Measurements from ENCODE around the gene ZGPAT. TPM values are rescaled to one million over a fixed set of nuclear protein-coding genes. Genes with fewer than 3 reads are reported as not detected.

The ZGPAT gene
- total and polyA plus RNA-seq, 2 of the 8 experiments (the other 6 are each of a cell fraction or from before 2014, with no cell fraction given), result 14.5 to 21.4 TPM

DNA sequence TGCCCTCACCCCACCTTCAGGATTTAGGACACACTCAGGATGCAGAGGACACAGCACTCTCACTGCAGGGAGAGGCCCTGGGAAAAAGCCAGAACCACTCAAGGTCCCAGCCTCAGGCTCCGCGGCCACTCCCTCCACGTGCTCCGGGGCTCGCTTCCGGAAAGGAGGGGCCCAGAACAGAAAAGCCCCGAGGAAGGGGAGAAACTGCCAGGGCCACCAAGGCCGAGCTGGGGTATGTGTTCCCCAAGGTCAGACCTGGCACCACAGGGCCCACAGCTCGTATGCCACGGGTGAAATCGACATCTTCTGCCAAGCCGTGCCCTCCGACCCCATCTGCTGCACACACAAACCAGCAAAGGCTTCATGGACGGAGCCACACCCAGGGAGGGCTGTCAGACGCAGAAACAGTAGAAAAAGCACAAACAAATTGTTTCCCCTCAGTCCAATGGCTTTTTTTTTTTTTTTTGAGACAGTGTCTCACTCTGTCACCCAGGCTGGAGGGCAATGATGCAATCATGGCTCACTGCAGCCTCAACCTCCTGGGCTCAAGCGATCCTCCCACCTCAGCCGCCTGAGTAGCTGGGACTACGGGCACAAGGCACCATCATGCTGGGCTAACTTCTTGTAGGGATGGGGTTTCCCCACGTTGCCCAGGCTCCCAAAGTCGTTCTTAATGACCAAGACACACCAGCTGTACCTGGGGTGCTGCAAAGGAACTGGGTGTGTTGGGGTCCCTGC, 65.1 kb downstream of the ZGPAT start:
- H3K27ac ChIP-seq (ENCODE audit: low read depth, low read length), result no peak overlapping the region
- H3K9me3 ChIP-seq (ENCODE audit: insufficient read depth in 2 of 2, low read depth in 1 of 2, low read length in 1 of 2), result peaks cover 0 to 3% of the 10 kb centered on the region in 2 experiments; a peak in 1 of 4 replicates
- no peak overlapping the region for H3K56ac ChIP-seq (replicated peaks; ENCODE audit: insufficient read length, low read depth, low read length)
- H4K91ac ChIP-seq (replicated peaks; ENCODE audit: insufficient read length, low read length), result no peak overlapping the region
- H3K79me1 ChIP-seq (ENCODE audit: low read depth, low read length), result peaks cover 9% of the 10 kb centered on the region
- H2BK120ac ChIP-seq (replicated peaks; ENCODE audit: low read depth, low read length), result no peak overlapping the region
- no peaks in the 10 kb centered on the region for H3K27me3 ChIP-seq (replicated peaks in 1 of 4; ENCODE audit: control insufficient read depth in 3 of 4, extremely low read depth in 1 of 4, insufficient read depth in 3 of 4, low read length in 3 of 4)
- peaks cover 4 to 8% of the 10 kb centered on the region in 2 experiments; a peak in 2 of 4 replicates for H3K79me2 ChIP-seq (ENCODE audit: control insufficient read depth in 1 of 2, insufficient read depth in 2 of 2, low read length in 2 of 2)
- H2BK20ac ChIP-seq (ENCODE audit: low read length), result no peak overlapping the region
- no peak overlapping the region for H3K4ac ChIP-seq (replicated peaks; ENCODE audit: insufficient read length, low read depth, low read length)
- no peak overlapping the region for H3K4me2 ChIP-seq (ENCODE audit: insufficient read depth in 1 of 2, low read depth in 2 of 2, low read length in 2 of 2)
- H3K9ac ChIP-seq (replicated peaks in 1 of 4; ENCODE audit: extremely low read depth in 1 of 4, low read depth in 3 of 4, low read length in 3 of 4), result no peak overlapping the region
- CTCF ChIA-PET (ENCODE audit: partially characterized antibody), result interaction anchor here (0.6 to 10.7 kb wide), 7 partner anchors 13 to 234 kb away, joined by 3 to 191 read pairs (median 3); partner anchors contain the start of gene TPD52L2
- WGBS, 2 experiments (ENCODE audit: extremely low coverage in 1 of 2, insufficient coverage in 1 of 2, insufficient read length in 1 of 2, insufficient replicate concordance in 2 of 2, low coverage in 1 of 2, low lambda C conversion rate in 2 of 2, missing lambda C conversion rate in 1 of 2), result 94% methylated on average over 15 of the region's 20 CpGs; no CpG with 5 or more reads in 1 of the 2 experiments
- no peak overlapping the region for H4K8ac ChIP-seq (ENCODE audit: extremely low read depth, insufficient read depth, low read length)
- no peak overlapping the region for H4K5ac ChIP-seq (ENCODE audit: insufficient read length, low read depth, low read length)
- no peak overlapping the region for H2AK5ac ChIP-seq (ENCODE audit: low read depth, low read length)
- no peak overlapping the region for H2BK15ac ChIP-seq (ENCODE audit: low read length)
- no peak overlapping the region for H3K14ac ChIP-seq (ENCODE audit: insufficient read length)
- peaks cover 3 to 12% of the 10 kb centered on the region in 2 experiments for H4K20me1 ChIP-seq (replicated peaks in 1 of 2; ENCODE audit: control insufficient read depth in 1 of 2, insufficient read depth in 2 of 2, low read length in 2 of 2)
- no peaks in the 10 kb centered on the region; a peak in 1 of 8 replicates for H3K36me3 ChIP-seq (ENCODE audit: control insufficient read depth in 2 of 4, insufficient read depth in 4 of 4, low read length in 3 of 4)
- no peak overlapping the region for H3K23ac ChIP-seq (ENCODE audit: insufficient read length)
- no peak overlapping the region for H2BK12ac ChIP-seq (ENCODE audit: low read depth, low read length)
- no peak overlapping the region for H2AFZ ChIP-seq (ENCODE audit: low read length)
- FAIRE-seq, result no peak
- no peak overlapping the region for H3K4me3 ChIP-seq (ENCODE audit: extremely low read depth in 1 of 4, insufficient read depth in 2 of 4, low read depth in 3 of 4, low read length in 4 of 4)
- H3K4me1 ChIP-seq (replicated peaks in 1 of 4; ENCODE audit: control insufficient read depth in 3 of 4, insufficient read depth in 4 of 4, low read length in 3 of 4), result peaks cover 0 to 9% (median 6%) of the 10 kb centered on the region in 4 experiments; a peak in 5 of 7 replicates
- no peak overlapping the region for H3K18ac ChIP-seq (ENCODE audit: extremely low read depth, low read length)
- H3K23me2 ChIP-seq (ENCODE audit: low read depth, low read length), result peaks cover 7% of the 10 kb centered on the region; the same call in 1 of the 2 replicates
- no peak overlapping the region; the same call in 1 of the 2 replicates for H2BK5ac ChIP-seq (ENCODE audit: low read depth, low read length)
- DNase-seq (ENCODE audit: low read depth in 1 of 2, low spot score in 2 of 2), result no peak
- POLR2A ChIA-PET (ENCODE audit: partially characterized antibody), result interaction anchor here (1.4 to 1.7 kb wide), 2 partner anchors 9 to 35 kb away, joined by 3 read pairs; no protein-coding TSS in a partner anchor
- TF ChIP-seq, protein P1, sequence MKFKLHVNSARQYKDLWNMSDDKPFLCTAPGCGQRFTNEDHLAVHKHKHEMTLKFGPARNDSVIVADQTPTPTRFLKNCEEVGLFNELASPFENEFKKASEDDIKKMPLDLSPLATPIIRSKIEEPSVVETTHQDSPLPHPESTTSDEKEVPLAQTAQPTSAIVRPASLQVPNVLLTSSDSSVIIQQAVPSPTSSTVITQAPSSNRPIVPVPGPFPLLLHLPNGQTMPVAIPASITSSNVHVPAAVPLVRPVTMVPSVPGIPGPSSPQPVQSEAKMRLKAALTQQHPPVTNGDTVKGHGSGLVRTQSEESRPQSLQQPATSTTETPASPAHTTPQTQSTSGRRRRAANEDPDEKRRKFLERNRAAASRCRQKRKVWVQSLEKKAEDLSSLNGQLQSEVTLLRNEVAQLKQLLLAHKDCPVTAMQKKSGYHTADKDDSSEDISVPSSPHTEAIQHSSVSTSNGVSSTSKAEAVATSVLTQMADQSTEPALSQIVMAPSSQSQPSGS (IDR thresholded peaks at IDR 0.05; ENCODE audit: low read length), result no peak
- TF ChIP-seq EZH2 (IDR thresholded peaks at IDR 0.05; ENCODE audit: low read depth, low read length, severe bottlenecking) (no peak), KDM5A (IDR thresholded peaks at IDR 0.05; ENCODE audit: low read length) (no peak), CHD2 (IDR thresholded peaks at IDR 0.05; ENCODE audit: low read length) (no peak), RXRA (IDR thresholded peaks at IDR 0.05; ENCODE audit: insufficient read depth, low read depth, low read length) (no peak), SIX5 (IDR thresholded peaks at IDR 0.05; ENCODE audit: low read depth, low read length) (no peak), TAF7 (optimal IDR thresholded peaks at IDR 0.05; ENCODE audit: borderline replicate concordance, low read depth, low read length) (no peak), CREB1 (IDR thresholded peaks at IDR 0.05) (no peak), KDM1A (IDR thresholded peaks at IDR 0.05; ENCODE audit: borderline replicate concordance, low read length) (no peak), CTBP2 (IDR thresholded peaks at IDR 0.05; ENCODE audit: borderline replicate concordance, insufficient read depth, insufficient read length, low read length) (no peak)

Data from H1 (cell line).